AG09309 (cell line): ENCODE results near the gene TRAF1.

Experiments
- DNase-seq: peaks from one replicate; pipeline ENCODE4 v3.0.0-alpha.2; 2010; ENCODE audit warnings: low read depth
- H3K4me3 ChIP-seq: 2 replicates; pipeline ENCODE4 v1.5.1; 2011; ENCODE audit warnings: mild to moderate bottlenecking, low read depth, low read length, moderate library complexity; ENCODE audit not compliant: control insufficient read depth
- TF ChIP-seq, protein P1 (sequence below): IDR thresholded peaks from 2 replicates; pipeline ENCODE4 v1.5.1; 2011; ENCODE audit warnings: mild to moderate bottlenecking, low read depth, low read length, inconsistent platforms; ENCODE audit not compliant: insufficient read depth, control insufficient read depth; ENCODE audit errors: missing control alignments

The TRAF1 gene

GRCh38 chr9:120925535-120926396 lies 830 bp downstream of the TRAF1 start:
- DNase-seq: no peak
- TF ChIP-seq, protein P1, sequence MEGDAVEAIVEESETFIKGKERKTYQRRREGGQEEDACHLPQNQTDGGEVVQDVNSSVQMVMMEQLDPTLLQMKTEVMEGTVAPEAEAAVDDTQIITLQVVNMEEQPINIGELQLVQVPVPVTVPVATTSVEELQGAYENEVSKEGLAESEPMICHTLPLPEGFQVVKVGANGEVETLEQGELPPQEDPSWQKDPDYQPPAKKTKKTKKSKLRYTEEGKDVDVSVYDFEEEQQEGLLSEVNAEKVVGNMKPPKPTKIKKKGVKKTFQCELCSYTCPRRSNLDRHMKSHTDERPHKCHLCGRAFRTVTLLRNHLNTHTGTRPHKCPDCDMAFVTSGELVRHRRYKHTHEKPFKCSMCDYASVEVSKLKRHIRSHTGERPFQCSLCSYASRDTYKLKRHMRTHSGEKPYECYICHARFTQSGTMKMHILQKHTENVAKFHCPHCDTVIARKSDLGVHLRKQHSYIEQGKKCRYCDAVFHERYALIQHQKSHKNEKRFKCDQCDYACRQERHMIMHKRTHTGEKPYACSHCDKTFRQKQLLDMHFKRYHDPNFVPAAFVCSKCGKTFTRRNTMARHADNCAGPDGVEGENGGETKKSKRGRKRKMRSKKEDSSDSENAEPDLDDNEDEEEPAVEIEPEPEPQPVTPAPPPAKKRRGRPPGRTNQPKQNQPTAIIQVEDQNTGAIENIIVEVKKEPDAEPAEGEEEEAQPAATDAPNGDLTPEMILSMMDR: no peak
- no peak overlapping the region for H3K4me3 ChIP-seq

DNA sequence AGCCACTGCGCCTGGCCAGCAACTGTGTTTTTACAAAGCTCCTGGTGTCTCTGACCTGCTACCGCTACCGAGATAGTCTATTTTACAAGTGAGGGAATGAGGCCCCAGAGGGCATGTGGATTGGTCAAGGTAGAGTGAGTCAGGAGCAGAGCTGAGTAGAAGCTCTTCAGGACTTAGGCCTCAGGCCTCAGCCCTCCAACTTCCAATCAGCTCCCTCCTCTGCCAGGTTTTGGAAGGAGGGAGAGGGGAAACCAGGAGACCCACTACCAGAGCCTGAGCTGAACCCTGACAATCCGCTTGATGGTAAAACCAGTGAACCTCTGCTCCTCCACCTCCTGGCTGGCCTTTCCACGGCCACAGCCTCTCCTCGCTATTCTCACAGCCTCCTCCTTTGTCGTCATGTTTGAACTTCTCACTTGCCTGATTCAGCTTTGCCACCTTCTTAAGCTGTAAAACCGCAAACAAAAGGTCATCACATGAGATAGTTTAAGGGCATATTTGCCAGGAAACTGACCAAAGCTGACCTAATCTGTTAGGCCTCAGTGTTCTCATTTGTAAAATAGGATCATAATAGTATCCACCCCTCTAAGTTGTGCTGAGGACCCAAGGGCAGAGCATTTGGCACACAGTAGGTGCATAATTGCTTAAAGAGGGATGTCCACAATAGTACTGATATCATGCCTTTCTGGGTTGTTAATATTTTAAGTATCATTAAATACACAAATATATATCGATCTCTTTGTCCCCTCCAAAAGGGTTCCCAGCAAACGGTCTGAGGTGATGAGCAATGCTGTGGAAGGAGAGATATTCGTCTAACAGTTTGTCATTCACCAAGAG lies 1.7 kb downstream of the TRAF1 start:
- TF ChIP-seq, protein P1: no peak
- no peak overlapping the region for H3K4me3 ChIP-seq
- no peak for DNase-seq

DNA sequence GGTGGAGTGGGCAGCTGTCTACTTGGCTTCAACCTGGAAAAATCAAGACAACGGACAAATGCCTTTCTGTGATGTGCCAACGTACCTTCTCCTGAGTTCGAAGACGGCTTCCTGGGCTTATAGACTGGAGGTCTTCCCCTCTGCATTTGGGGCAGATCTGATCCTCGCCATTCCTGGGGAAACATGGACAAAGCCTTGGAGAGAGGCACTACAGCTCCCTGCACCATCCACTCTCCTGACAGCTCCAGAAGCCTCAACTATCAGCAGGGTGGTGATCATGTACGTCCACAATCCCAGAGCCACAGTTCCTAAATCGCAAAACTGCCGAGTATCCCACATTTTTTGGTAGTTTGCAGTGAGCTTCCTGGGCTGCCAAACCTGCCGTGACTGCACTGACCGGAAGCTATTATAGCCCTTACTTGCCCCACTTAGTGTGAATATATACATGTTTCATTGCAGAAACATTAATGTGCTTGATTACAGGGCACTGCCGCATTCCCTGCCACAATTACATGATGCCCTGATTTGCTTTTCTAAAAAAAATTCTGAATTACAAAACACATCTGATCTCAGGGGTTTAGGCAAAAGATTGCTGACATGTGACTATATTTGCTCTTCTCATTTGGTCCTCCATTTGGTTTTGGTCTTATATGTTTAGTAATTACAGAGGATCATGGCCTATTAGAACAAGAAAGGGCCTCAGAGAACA lies 2.8 kb downstream of the TRAF1 start:
- TF ChIP-seq, protein P1: no peak
- no peak overlapping the region for H3K4me3 ChIP-seq
- no peak for DNase-seq

GRCh38 chr9:120922404-120923195 lies 4.0 kb downstream of the TRAF1 start:
- H3K4me3 ChIP-seq: no peak overlapping the region
- TF ChIP-seq, protein P1: no peak
- DNase-seq: no peak

DNA sequence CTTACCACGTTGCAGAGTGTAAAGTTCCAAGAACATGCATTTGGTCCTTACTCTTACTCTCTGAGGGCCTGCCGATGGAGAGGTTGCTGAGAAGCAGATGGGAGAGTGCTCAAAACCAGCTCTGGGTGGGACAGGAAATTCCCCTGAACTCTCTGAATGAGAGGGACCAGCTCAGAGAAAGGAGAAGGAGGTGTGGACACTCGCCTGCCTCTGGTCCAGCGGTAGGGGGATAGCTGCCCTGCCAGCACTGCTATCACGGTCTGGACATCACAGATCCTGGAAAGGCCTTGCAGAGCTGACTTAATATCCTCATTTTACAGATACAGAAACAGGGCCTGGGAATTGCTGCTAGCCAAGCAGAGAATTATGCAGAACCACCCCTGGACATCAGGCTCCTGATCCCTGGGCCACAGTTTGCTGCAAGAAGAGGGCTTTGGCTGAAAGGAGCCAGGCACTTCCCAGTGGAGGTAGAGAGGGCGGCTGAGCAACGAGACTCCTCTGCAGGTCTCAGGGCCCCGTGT lies 4.9 kb downstream of the TRAF1 start:
- DNase-seq: no peak
- no peak overlapping the region for H3K4me3 ChIP-seq
- TF ChIP-seq, protein P1: no peak

- TF ChIP-seq, protein P1: no peak
- H3K4me3 ChIP-seq: no peak overlapping the region
- no peak for DNase-seq
Measured at GRCh38 chr9:120920806-120921178, 5.8 kb downstream of the TRAF1 start.
